Measurements from ENCODE around the gene NRG3.

DNA sequence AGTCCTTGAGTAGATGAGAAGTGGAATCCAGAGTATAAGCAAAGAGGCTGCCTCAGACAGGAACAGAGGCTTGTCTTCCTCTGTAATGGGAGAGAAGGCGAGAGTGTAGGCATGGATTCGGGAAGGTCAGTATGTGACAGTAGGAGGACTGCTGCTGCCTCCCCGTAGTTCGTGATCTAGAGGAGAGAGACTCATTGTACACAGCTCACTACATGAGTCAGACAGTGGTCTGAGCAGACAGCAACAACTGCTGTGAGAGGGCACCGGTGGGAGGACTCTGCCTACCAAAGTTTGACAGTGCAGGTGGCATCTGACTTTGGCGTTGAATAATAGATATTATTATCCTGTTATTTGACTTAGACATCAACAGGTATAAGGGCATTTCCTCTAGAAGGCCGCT, 319.4 kb downstream of the NRG3 start:
- TF ChIP-seq, protein P1, sequence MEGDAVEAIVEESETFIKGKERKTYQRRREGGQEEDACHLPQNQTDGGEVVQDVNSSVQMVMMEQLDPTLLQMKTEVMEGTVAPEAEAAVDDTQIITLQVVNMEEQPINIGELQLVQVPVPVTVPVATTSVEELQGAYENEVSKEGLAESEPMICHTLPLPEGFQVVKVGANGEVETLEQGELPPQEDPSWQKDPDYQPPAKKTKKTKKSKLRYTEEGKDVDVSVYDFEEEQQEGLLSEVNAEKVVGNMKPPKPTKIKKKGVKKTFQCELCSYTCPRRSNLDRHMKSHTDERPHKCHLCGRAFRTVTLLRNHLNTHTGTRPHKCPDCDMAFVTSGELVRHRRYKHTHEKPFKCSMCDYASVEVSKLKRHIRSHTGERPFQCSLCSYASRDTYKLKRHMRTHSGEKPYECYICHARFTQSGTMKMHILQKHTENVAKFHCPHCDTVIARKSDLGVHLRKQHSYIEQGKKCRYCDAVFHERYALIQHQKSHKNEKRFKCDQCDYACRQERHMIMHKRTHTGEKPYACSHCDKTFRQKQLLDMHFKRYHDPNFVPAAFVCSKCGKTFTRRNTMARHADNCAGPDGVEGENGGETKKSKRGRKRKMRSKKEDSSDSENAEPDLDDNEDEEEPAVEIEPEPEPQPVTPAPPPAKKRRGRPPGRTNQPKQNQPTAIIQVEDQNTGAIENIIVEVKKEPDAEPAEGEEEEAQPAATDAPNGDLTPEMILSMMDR (IDR thresholded peaks at IDR 0.05) = no peak
- TF ChIP-seq POLR2AphosphoS5 (IDR thresholded peaks at IDR 0.05) (no peak), POLR2A (IDR thresholded peaks at IDR 0.05) (no peak), EP300 (IDR thresholded peaks at IDR 0.05) (no peak)

Measured in gastroesophageal sphincter (tissue), 3 donors.